ENCODE data around the gene ACTR8. TPM values are rescaled to one million over a fixed set of nuclear protein-coding genes. Genes with fewer than 3 reads are reported as not detected.

The ACTR8 gene
- polyA plus RNA-seq, 4 donors, result 33.9 to 44.9 (median 40.8) TPM

DNA sequence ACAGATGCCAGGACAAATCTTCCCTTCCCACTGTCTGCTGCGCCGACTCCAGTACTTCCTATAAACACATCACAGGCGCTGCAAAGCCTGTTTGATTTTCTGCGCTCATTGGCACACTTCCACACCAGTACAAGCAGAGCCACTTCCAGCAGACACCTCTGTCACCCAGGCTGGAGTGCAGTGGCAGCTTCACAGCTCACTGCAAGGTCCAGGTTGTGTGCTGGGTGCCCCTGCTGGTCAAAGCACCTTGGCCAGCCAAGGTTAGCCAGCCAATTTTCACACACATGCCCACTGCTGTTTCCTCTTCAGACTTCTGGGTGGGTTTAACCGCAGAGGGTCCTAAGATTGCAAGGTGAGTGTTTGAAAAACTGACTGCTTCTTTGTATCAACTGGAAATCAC, 40.7 kb downstream of the ACTR8 start:
- no peak for DNase-seq (ENCODE audit: low read depth in 4 of 4, low spot score in 3 of 4)

DNA sequence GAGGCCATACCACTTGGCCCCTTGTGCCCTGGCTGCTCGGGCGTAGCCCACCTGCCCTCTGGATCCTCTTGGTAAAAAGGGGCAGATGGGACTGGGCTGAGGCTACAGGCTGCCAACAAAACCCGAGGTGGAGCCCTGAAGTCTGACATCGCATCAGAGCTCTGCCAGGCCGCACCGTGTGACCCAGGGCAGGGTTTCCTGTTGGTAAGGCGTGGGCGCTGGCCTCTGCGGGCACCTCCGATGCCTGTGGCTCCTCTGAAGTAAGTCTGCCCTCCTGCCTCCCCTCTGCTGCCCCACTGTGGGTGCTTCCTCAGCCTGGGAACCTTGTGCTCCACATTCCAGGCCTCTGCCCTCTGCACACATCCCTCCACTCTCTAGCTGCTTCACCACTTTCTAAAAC, 44.6 kb downstream of the ACTR8 start:
- no peak for DNase-seq (ENCODE audit: low read depth in 4 of 4, low spot score in 3 of 4)

DNA sequence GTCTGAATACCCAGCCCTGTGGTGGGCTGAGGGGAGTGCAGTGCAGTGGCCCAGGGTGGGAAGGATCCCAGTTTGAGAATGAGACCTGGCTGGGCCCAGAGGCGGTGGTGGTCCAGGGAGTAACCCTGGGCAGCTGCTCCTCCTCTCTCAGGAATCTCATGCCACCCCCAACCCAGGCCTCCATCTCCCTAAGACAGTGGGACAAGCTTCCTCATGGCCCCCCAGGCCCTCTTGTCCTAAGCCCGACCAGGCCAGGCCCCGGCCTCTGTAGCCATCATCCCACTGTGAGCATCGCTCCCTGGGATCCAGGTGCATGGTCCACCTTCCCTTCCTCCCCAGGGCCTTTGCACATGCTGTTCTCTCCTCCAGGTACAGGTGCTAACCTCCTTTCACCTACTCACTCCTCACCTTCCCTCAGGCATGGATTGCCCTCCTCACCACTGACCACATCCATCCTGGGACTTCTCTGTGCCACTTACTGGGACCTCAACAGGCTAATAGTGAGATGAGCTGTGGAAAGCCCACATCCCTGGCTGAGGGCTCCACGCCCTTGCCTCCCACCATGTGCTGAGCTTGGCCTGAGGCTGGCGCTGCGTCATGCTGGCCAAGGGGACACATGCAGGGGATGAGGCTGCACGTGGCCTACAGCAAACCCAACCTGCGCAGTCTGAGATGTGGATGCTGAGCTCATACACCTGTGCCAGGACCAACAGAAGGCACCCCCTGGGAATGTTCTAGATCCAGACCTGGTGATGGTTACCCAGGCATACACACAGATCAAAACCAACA, 45.7 kb downstream of the ACTR8 start:
- DNase-seq (ENCODE audit: low read depth in 4 of 4, low spot score in 3 of 4), result no peak

DNA sequence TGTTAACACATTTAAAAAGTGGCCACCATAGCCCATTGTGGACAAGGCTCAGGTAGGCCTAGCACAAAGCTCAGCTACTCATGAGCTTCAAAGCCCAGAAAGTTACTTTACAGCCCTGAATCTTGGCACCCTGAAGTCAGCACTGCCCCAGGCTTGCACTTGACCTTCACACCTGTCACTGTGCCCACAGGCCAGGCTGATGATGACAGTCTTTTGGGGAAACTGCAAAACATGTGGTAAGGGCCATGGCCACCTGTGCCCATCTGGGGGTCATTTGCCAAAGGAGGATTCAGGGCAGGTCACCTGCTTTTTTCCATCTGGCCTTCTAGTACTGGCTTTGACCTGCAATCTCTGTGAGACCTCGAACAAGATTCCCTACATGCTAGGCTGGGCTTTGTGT, 46.7 kb downstream of the ACTR8 start:
- no peak for DNase-seq (ENCODE audit: low read depth in 4 of 4, low spot score in 3 of 4)

DNA sequence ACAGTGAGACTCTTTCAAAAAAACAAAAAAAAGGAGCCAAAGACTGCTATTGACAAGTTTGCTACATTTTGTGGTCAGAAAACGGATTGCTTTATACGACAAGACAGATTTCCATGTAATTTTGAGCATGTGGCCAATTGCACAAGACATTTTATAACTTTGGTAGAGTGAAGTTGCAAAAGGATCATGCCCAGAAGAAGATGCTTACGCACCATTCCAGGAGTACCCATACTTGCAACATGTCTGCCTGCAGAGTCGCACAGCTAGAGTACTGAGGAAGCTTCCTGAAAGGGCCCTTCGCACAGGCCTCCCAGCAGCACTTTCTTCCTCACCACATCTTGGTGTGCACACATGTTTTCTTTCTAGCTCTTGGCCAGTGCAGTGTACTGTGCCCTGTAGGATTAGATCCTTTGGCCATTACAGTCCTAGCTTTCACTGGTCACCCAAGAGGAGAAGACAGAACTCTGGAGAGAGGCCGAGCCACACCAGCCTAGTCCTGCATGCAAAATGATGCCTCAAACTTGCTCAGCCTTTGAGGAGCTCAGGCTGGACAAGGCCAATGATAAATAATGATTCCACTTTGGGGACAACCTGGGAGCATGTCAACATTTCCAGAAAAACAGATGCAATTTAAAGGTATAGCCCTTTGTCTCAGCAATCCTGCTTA, 47.4 kb downstream of the ACTR8 start:
- no peak for DNase-seq (ENCODE audit: low read depth in 4 of 4, low spot score in 3 of 4)

DNA sequence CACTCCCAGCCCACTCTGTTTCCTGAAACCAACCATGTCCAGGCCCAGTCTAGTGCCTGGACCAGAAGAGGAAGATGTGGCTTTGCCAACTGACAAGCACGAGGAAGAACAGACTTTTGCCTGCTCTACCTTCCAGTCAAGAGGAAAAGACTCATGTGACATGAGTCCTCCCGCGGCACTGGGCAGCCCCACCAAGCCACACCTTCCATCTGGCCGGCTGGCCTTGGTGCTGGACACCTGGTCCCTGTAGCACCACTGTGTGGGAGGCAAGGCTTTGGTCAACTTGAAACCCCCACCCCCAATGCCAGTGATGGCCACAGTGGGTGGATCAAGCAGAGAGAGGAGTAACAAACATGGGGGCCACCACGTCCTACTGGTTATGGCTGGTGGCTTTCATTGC, 48.3 kb downstream of the ACTR8 start:
- no peak for DNase-seq (ENCODE audit: low read depth in 4 of 4, low spot score in 3 of 4)

DNA sequence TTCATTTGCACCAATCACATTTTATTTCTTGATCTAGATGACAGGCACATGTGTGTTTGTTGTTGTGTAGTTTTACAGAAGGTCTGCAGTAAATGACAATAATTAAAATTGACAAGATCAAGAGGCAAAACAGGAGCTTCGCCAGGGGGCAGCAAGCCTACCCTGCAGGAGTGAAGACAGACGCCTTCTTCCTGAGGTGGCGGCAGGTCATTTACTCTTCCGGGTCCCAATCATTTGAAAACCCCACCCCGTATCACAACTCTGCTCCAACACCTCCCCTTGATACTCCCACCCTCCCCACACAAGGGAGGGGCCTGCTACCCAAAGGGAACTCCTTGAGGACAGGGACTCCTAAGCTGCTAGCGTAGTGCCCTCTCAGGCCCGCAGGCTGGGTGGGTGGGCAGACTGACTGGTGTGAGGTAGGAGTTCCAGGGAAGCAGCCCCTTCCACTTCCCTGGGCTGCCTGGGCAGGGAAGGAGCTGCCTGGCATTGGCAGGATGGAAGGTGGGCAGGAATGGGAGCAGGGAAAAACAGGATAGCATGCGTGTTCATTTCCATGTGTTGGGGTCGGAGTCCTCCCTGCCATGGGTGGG, 48.8 kb downstream of the ACTR8 start:
- DNase-seq (ENCODE audit: low read depth in 4 of 4, low spot score in 3 of 4), result no peak

DNA sequence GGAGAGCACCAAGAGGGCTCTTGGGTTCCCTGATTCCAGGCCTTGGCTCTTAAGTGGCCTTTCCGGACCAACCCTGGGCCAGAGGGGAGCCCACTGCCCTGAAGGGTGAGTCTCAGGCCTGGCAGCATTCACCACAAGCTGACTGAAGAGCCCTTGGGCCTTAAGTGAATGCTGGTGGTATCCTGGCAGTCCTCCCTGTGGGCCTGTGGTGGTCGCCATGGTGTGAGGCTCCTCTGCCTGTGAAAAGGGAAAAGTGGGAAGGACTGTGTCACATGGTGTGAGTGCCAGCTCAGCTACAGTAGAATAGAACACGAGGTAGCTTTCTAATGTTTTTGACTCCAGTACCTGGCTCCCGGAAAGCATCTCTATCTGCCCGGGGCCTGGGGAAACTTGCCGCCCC, 51.0 kb downstream of the ACTR8 start:
- DNase-seq (ENCODE audit: low read depth in 4 of 4, low spot score in 3 of 4), result no peak

DNA sequence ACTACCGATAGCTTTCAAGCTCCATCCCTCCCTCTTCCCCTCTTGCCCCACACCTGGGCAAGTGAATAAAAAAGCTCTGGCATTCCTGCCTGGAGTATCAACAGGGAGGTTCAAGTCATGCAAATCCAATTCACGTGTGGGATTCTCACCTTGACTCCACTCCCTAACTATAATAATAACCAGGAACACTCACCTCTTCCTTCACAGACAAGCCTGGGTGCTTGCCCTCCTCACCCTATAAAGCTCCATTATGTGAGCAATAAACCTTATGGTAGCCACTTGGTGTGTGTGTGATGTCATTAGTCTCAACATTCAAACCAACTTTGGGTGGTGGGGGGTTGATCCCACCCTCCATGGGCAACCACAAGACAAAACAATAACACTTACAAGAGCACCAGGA, 52.3 kb downstream of the ACTR8 start:
- no peak for DNase-seq (ENCODE audit: low read depth in 4 of 4, low spot score in 3 of 4)

DNA sequence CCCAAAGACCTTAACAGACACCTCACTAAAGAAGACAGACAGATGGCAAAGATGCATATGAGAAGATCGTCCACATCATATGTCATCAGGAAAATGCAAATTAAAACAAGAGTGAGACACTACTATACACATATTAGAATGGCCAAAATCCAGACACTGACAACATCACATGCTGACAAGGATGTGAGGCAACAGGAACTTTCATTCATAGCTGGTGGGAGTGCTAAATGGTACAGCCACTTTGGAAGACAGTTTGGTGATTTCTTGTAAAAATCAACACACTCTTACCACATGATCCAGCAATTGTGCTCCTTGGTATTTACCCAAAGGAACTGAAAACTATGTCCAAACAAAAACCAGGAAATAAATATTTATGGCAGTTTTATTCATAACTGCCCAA, 53.4 kb downstream of the ACTR8 start:
- DNase-seq (ENCODE audit: low read depth in 4 of 4, low spot score in 3 of 4), result no peak

DNA sequence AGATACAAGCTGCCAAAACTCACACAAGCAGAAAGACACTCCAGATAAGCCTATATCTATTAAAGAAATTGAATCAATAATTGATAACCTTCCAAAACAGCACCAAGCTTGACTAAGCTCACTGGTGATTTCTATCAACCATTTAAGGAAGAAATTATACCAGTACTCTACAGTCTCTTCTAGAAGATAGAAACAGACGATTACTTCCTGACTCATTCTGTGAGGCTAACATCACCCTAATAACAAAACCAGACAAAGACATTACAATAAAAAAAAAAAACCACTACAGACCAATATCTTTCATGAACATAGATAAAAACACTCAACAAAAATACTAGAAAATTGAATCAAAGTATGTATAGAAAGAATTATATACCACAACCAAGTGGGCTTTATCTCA, 55.9 kb downstream of the ACTR8 start:
- DNase-seq (ENCODE audit: low read depth in 4 of 4, low spot score in 3 of 4), result no peak

DNA sequence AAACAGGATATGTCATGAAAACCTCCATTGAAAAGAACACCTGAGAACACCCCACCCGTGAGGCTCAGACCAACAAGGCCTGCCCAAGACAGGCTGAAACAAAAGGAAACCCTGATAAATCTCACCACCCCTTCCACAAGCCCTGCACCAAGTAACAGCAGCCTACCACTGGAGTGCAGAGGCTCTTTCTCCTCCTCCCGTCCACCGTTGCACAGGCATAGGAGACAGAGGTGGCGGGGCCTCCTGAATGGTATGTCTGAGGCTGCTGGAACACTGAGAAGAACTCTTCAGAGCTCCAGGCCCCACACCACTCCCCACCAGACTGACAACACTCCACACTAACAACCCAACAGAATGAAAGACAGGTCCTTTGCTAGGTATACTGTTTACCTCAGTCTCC, 57.2 kb downstream of the ACTR8 start:
- DNase-seq (ENCODE audit: low read depth in 4 of 4, low spot score in 3 of 4), result no peak

DNA sequence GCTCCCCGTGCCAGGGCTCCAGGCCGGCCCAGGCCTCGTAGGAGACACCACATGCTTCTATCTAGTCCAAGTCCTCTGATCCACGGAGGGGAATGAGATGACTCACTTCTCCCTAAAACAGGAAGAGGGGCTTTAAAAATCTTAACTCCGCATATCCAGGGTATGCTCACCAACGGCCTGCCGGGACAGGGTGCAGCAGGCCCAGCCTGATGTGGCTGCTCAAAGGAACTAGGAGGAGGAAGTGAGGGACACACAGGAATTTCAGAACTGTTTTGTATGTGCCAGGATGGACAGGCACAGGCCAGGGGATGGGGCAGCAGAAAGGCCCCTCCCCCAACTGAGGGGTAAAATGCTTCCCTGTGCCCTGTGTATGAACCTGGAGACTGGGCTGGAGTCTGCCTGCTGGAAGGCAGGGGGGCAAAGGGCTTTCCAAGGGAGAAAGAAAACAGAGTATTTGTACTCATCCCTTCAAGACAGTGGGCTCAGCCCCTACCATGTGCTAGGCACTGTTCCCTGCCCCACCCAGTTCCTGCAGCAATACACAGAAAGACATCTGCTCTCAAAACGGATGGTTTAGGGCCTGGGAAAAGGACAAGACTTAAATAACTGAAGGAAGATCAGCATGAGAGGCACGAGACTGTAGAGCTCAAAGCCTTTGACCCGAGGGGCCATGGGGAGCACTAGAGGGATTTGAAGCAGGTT, 57.8 kb downstream of the ACTR8 start:
- no peak for DNase-seq (ENCODE audit: low read depth in 4 of 4, low spot score in 3 of 4)

DNA sequence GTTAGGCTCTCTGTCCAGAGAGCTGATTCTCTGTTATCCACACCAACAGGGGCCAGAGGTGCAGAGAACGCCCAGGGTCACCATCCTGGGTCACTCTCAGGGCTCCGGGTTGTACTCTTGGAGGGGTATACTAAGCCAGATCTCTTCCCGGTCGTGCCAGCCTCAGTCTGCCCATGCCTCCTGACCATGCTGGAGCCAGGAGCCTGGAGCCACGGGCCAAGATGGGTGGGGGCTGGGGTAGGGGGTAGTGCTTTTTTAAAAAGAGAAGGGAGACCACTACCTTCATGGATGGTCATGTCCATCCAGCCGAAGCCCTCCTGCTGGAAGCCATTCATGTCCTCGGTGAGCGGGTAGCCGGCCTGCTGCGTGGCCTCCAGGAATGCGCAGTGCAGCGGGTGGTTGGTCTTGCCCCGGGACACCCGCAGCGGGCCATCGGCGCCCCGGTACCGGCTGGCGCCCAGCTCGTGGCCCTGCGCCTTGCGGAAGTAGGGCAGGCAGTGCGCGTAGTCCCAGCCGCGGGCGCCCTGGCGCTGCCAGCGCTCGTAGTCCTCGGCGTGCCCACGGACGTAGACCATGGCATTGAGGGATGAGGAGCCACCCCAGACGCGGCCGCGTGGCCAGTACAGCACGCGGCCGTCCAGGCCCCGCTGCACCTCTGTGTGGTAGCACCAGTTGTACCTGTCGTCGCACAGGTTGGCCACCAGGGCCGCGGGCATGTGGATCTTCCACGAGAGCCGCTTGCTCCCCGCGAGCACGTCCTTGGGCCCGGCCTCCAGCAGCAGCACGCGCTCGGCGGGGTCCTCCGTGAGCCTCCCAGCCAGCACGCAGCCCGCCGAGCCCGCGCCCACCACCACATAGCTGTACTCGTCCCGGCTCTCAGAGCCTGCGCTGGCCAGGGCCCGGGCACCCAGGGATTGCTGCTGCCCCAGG, 58.7 kb downstream of the ACTR8 start:
- DNase-seq (ENCODE audit: low read depth in 4 of 4, low spot score in 3 of 4), result no peak

DNA sequence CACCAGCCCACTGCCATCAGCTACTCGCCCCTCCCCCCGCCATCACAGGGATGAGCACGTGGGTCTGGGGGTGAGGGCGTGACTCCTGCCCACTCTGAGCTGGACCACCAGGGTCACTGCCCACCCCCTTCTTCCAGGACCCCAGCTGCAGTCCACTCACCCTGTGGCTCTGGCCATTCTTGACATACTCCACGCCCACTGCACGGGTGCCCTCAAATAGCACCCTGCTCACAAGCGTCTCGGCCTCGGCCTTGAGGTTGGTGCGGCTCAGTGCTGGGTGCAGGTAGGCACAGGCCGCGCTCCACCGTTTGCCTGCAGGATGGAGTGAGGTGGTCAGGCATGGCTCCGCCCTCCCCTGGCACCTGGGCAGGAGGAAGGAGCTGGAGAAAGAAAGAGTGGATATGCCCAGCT, 59.6 kb downstream of the ACTR8 start:
- no peak for DNase-seq (ENCODE audit: low read depth in 4 of 4, low spot score in 3 of 4)

DNA sequence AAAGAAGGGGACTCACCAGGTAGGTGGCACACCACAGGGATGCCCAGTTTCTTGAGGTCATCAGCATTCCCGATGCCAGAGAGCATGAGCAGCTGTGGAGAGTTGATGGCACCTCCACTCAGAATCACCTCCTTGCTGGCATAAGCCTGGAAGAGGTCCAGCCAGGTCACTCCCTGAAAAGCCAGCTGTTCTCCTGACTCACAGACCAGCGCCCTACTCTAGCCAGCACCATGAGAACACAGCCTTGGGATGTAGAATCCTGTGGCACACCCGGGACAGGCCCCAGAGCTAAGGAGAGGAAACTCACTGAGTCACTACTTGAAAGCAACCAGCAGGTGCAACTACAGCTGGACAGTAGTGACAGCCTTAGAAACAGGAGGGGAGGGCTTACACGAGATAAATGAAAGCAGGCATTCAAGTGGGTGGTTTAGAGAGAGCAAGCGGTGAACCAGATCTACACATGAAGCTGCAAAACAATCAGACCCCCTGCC, 60.3 kb downstream of the ACTR8 start:
- DNase-seq (ENCODE audit: low read depth in 4 of 4, low spot score in 3 of 4), result no peak

DNA sequence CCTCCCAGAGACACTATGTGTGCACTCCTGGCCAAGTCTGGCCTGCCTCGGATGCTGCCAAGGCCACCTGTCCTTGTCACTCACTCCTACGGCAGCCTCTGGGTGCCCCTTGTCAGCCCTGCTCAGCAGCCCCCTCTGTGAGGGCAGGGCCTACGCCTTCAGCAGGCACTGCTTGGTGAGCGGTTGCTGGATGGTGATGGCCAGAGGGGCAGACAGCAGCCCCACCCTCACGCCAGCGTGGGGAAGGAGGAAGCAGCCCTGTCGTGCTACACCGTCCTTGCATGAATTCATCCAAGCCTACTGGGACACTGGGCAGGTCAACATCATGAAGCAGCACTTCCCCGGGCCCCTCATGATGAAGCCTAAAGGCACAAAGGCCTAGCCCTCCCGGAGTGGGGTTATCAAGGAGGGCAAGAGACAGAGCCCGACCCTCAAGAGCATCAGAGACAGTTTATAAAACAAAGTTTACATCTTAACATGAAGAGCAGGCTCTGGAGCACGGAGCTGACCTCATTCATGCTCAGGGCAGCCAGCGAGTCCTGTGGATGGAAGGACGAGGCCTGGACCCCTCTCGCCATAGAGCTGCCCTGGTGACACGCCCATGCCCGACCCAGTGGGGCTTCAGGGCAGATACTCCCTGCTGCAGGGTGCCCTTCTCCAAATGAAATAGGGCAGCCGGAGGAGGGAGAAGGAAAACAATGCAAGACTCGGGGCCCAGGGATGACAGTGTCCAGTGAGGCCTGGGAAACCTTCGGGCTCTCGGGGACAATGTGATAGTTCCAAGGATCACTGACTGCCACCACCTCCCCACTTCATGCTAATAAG, 61.0 kb downstream of the ACTR8 start:
- no peak for DNase-seq (ENCODE audit: low read depth in 4 of 4, low spot score in 3 of 4)

DNA sequence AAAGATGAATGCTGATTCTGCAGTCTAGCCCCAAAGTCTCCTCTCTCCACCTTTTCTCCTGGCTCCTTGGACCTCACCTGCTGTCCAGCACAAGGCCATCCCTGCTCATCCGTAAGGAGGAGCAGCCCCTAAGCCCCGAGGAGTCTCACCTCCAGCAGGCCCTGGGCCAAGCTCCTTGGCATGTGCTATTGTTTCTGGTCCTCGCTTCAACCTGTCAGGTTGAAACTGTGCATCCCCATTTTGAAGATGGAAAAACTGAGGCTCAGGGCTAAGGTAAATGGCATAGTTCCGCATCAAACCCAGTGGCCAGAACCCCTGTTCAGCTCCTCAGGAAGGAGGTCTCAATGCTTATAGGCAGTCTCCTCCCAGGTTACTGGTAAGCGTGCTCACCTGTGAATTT, 61.9 kb downstream of the ACTR8 start:
- no peak for DNase-seq (ENCODE audit: low read depth in 4 of 4, low spot score in 3 of 4)

DNA sequence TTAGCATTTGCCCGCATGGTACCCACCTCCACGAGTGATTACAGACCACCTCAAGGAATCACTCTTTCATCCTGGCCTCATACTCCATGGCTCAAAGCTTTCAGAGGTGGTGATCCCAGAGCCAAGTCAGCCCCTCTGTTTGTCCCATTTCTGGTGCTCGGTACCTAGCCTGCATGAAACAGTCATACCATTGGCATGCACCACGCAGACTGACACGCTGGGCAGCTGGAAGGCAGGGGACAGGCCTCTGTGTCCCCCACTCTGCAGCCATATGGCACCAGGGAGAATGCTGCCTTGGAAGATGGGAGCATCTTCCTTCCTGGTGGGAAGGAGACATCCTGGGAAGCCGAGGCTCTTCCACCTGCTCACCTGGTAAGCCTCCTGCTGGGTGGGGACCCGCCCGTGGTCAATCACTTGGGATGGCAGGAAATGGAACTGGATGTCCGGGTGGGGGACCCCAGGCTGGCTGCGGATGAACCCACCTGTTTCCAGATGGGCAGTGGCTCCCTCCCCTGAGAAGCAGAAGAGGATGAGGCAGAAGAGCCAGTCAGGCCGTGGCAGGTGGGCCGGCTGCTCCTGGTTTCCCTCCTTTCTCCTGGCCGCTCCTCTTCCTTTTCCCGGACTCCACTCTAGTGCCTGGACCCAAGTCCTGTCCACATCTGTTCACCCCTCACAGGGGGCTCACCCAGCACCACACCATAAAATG, 62.6 kb downstream of the ACTR8 start:
- no peak for DNase-seq (ENCODE audit: low read depth in 4 of 4, low spot score in 3 of 4)

All from right renal pelvis (tissue), 4 donors.